WI38 (cell line): ENCODE data around the gene ELN.

ENCODE experiments used
- H3K4me3 ChIP-seq: 2 replicates; pipeline ENCODE4 v1.5.1; 2011; ENCODE audit warnings: low read depth, mild to moderate bottlenecking, control low read depth, low read length
- CTCF ChIP-seq: IDR thresholded peaks from 2 replicates; pipeline ENCODE4 v1.5.1; 2012; ENCODE audit warnings: low read depth, mild to moderate bottlenecking, control low read depth, low read length

The ELN gene

GRCh38 chr7:74092964-74093471, 65.0 kb downstream of the ELN start:
- TF ChIP-seq CTCF, result no peak
- H3K4me3 ChIP-seq, result no peak overlapping the region

- no peak overlapping the region for H3K4me3 ChIP-seq
- TF ChIP-seq CTCF, result no peak
These were observed 65.8 kb downstream of the ELN start for GRCh38 chr7:74093671-74094223.

GRCh38 chr7:74094224-74095101, 66.5 kb downstream of the ELN start:
- peak overlapping the region; percentile 40 for H3K4me3 ChIP-seq
- TF ChIP-seq CTCF, result no peak

- no peak for TF ChIP-seq CTCF
- H3K4me3 ChIP-seq, result no peak overlapping the region; the same call in 1 of the 2 replicates
These were observed 67.2 kb downstream of the ELN start for GRCh38 chr7:74095135-74095534.

GRCh38 chr7:74097937-74098614, 70.1 kb downstream of the ELN start:
- H3K4me3 ChIP-seq, result no peak overlapping the region
- TF ChIP-seq CTCF, result no peak

- H3K4me3 ChIP-seq, result no peak overlapping the region
- TF ChIP-seq CTCF, result no peak
These were observed 71.1 kb downstream of the ELN start for GRCh38 chr7:74099031-74099430.
